ENCODE data around the gene TCTN1.
"Not testable (repeated sequence)": the region's sequence is repeated elsewhere in the genome, so short reads cannot be mapped to it uniquely, and the experiment has no call there.

The TCTN1 gene

DNA sequence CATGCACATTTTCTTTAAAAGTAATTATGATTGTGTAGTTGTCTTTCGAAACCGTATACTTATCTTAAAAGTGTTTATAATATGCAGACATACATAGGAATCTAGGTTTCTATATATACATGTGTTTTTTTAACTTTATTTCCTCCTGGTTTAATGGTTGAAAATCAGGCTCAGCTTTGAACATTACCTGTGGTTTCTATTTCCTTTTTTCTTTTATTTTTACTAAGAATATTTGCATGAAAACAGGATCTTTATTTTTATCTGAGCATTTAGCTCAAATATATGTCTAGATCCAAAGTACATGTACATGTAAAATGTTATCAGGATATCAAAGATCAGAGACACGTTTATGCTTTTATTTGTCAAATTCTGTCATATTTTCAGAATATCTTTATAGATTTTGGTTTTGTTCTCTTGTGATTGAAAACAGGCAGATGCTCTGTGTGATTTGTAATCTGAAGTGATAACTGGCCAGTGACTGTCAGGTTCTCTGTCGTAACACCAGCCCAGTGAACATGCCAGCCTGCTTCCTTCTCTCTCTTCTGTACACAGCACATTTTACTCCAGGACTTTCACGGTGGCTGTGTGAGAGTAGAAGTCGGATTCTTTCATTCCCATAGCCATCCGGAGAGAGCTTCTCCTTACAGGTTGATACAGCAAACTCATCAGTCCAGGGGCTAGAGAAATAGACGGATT lies 13.7 kb downstream of the TCTN1 start:
- DNase-seq (ENCODE audit: low read depth, low spot score) = no peak
- H3K27ac ChIP-seq = no peak overlapping the region

DNA sequence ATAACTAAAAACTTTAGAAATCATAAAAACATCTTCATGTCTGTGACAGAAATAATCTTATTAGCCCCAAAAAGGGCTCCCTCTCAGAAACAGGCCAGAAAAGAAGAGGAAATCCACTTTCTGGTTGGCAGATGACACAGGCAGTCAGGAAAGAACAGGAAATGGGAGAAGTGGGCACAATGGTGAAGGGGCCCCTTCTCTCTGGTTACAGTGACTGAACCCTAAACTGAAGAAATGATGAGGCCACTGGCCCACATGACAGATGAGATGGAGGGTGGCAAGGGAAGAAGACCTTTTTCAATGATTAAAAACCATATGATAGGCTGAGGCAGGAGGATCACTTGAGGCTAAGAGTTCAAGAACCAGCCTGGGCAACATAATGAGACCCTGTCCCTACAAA lies 21.1 kb downstream of the TCTN1 start:
- no peak overlapping the region for H3K27ac ChIP-seq
- DNase-seq (ENCODE audit: low read depth, low spot score) = no peak

DNA sequence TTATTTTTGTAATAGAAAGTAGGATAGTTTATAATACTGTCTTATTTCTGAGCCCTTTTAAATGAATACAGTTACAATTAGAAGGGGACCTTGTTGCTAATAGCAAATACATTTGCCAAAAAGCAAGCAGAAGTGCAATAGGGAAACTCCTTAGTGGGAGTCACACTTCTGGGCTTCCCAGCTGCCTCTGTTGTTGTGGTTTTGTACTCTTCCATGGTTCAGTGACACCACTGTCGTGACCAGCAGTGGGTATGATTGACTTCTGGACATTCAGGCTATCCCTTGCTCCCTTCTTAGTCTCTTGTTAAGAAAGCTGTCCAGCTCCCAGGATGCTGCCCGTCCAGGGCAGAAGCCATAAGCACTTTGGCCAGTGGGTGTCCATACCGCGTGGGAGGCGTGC lies 22.6 kb downstream of the TCTN1 start:
- no peak overlapping the region for H3K27ac ChIP-seq
- no peak for DNase-seq (ENCODE audit: low read depth, low spot score)

GRCh38 chr12:110637869-110638441 lies 24.0 kb downstream of the TCTN1 start:
- H3K27ac ChIP-seq = no peak overlapping the region
- DNase-seq (ENCODE audit: low read depth, low spot score) = no peak

GRCh38 chr12:110638796-110639195 lies 24.9 kb downstream of the TCTN1 start:
- DNase-seq (ENCODE audit: low read depth, low spot score) = no peak
- no peak overlapping the region for H3K27ac ChIP-seq

DNA sequence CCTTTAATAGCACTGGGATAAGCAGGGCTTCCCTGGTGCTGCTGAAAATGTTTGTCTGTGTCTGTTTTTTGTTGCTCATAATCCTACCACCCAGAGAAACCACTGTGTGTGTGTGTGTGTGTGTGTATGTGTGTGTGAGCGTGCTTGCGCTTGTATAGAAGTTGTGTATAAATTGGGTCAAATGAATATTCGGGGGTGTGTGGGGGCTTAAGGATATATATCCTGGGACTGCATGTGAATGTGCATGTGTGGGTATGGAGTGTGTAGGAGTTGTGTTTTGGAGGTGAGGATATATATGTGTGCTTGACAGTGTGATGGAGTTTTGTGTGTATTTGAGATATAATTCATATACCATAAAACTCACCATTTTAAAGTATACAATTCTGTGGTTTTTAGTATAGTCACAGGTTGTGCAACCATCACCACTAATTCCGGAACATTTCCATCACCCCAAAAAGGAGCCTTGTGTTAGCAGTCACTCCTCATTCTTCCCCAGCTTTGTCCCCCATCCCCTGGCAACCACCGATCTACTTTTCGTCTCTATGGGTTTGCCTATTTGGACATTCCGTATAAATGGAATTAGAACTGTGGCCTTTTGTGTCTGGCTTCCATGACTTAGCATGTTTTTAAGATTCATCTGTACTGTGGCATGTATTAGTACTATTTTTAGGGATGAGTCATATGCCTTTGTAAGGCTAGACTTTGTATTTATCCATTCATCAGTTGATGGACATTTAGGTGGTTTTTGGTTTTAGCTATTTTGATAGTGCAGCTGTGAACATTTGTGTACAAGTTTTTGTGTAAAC lies 25.6 kb downstream of the TCTN1 start:
- no peak overlapping the region for H3K27ac ChIP-seq
- DNase-seq (ENCODE audit: low read depth, low spot score) = no peak

GRCh38 chr12:110640275-110641025 lies 26.5 kb downstream of the TCTN1 start:
- DNase-seq (ENCODE audit: low read depth, low spot score) = no peak
- H3K27ac ChIP-seq = no peak overlapping the region

DNA sequence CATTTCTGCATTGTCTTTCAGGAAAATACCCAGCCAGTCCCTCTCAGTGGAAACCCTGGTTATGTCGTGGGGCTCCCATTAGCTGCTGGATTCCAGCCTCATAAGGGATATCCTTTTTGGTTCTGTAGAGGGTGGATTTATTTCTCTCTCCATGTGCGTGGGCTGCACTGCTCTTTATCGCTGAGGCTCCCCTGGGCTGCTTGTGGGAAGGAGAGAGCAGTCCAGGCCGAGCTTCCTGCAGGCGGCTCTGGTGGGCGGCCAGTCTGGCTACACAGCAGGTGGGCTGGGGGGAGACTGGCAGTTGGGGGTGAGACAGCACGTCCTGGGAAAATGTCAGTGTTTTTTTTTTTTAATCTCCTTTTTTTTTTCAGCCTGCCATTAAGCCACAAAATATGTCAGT lies 27.6 kb downstream of the TCTN1 start:
- H3K27ac ChIP-seq = no peak overlapping the region
- no peak for DNase-seq (ENCODE audit: low read depth, low spot score)

DNA sequence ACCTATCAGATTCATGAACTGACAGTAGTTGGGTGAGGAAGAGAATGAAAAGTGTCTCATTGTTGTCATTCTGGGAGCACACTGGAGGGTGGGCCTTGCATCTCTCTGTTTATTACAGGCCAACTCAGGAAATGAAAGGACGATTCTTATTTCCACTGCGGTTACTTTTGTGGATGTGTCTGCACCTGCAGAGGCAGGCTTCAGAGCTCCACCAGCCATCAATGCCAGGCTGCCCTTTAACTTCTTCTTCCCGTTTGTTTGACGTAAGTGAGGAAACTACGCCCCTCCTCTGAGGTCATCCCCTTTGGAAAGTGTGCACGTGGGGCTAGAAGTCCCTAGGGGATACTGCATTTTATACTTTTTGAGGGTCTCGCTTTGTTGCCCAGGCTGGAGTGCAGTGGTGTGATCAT lies 33.7 kb downstream of the TCTN1 start:
- H3K27ac ChIP-seq = no peak overlapping the region
- no peak for DNase-seq (ENCODE audit: low read depth, low spot score)

DNA sequence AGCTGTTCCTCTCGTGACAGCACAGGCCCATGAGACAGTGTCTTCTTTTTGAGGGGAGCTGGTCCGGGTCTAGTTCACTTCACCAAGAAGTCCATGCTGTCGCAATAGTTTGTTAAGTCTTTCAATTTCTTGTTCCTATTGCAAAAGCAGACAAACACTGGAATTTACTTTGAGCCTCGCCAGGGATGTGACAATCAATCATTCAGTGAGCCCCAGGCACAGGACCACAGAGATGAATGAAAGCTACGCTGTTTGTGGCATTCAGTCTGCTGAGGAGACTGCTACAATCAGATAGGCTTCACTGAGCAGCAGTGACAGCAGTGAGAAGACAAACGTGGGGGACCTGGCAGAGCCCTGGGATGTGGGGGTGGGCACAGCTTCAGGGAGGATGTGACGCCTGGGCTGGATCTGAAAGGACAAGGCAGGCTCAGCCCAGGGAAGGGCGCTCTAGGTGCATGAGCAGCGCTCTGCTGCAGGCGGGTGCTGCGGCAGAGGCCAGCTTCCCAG lies 35.5 kb downstream of the TCTN1 start:
- no peak overlapping the region for H3K27ac ChIP-seq
- DNase-seq (ENCODE audit: low read depth, low spot score) = no peak

GRCh38 chr12:110654238-110654637 lies 40.3 kb downstream of the TCTN1 start:
- DNase-seq (ENCODE audit: low read depth, low spot score) = not testable (repeated sequence)

DNA sequence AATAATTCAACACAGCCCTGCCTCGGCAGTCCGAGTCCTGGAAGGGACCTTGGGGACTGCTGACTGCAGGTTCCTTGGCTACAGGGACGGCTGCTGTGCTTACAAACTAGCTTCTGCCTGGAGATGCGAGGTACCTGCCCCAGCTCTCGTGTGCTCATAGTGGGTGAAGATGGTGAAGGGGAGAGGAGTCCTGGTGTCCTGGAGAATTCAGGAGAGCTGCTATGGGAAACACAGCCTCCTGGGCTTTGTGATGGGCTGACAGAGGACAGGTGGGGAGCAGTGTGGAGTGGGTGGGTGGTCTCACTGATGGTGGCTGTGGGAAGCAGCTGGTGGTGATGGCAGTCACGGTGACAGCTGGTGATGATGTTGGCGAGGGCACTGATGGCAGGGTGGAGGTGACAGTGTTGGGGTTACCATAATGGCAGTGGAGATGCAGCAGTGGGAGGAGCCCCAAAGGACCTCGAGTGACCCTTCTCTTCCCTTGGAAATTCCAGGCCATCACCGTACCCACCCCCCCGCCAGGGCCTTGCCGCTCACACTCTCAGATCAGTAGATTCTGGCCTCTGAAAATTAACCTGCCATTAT lies 42.2 kb downstream of the TCTN1 start:
- no peak for DNase-seq (ENCODE audit: low read depth, low spot score)
- H3K27ac ChIP-seq = no peak overlapping the region

More at GRCh38 chr12:110654238-110654637, 40.3 kb downstream of the TCTN1 start:
- H3K27ac ChIP-seq = not testable (repeated sequence)

DNA sequence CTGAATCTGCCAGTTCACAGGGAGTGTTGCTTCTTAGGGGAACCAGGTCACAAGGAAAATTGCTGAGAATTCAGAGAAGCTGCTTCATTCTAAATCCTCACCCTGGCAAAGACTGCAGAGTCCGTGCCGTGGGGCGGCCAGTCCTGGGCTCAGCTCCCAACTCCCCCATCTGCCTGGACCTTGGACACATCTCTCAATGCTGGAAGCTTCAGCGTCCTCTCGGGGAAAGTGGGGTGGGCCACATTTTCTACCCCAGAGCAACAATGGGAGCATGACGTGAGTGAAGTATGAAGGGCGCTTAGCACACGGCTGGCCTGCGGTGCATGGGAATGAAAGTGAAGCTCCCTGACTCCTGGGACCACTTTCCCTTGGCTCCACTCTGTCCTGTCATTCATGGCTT lies 43.8 kb downstream of the TCTN1 start:
- DNase-seq (ENCODE audit: low read depth, low spot score) = no peak
- no peak overlapping the region for H3K27ac ChIP-seq

DNA sequence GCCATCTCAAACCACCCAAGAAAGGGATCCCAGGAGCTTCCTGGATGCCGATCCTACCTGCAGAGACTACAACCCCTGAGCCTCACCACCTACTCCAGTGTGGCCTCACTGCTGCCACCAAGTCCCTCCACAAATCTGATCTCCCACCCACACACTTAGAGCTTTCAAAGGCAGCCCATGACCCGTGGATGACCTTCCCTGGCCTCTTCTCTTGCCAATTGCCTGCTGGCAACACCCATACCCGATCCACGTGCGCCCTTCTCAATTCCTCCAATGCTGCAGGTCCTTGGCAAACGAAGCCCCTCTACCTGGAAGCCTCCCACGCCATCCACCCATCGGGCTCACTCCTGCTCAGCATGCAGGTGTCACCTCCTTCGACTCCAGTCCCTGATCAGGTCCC lies 44.3 kb downstream of the TCTN1 start:
- DNase-seq (ENCODE audit: low read depth, low spot score) = no peak
- no peak overlapping the region for H3K27ac ChIP-seq

GRCh38 chr12:110658878-110659277 lies 44.9 kb downstream of the TCTN1 start:
- DNase-seq (ENCODE audit: low read depth, low spot score) = no peak
- H3K27ac ChIP-seq = no peak overlapping the region

GRCh38 chr12:110661337-110661972 lies 47.5 kb downstream of the TCTN1 start:
- no peak overlapping the region for H3K27ac ChIP-seq
- no peak for DNase-seq (ENCODE audit: low read depth, low spot score)

DNA sequence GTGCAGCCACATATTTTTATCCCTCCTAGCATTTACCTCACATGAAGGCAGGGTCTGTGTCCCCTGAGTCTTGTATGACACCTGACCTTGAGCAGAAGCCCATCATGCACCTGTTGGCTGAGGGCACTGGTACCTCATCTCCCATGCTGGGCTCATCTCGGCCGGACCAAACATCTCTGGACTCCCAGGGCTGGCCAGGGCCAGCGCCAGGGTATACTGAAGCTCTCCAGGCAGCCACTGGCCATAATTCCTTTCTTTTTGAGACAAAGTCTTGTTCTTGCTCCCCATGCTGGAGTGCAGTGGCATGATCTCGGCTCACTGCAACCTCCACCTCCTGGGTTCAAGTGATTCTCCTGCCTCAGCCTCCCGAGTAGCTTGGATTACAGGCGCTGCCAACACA lies 53.0 kb downstream of the TCTN1 start:
- DNase-seq (ENCODE audit: low read depth, low spot score) = no peak
- no peak overlapping the region for H3K27ac ChIP-seq

DNA sequence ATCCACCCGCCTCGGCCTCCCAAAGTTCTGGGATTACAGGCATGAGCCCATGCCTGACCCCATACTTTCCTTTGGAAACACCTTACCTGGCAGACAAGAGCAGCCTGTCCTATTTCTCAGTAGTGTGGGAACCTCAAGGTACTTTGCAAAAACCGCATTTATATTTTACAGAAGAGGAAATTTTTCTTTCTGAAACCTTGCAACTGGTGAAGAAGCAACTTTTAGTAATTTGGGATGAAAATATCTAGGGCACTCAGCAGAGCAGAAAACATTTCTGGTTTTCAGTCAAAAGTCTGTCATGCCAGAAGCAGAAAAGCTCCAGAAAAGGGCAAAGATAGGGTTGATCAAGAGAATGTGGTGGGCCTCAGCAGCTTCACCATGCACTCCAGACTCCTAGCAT lies 53.7 kb downstream of the TCTN1 start:
- DNase-seq (ENCODE audit: low read depth, low spot score) = no peak
- H3K27ac ChIP-seq = no peak overlapping the region

- H3K27ac ChIP-seq = no peak overlapping the region
- no peak for DNase-seq (ENCODE audit: low read depth, low spot score)
These were observed 54.7 kb downstream of the TCTN1 start for GRCh38 chr12:110668480-110669192.

All from epithelial cell of prostate (primary cell).